HG02852 (cell line): Measurements from ENCODE around the gene PNLDC1.

Source experiments
- ATAC-seq: cut with Tn5 transposase; IDR thresholded peaks from one replicate; pipeline ENCODE4 v1.9.1; 2021; ENCODE audit warnings: mild to moderate bottlenecking, moderate library complexity; ENCODE audit not compliant: unreplicated experiment

PNLDC1 gene

DNA sequence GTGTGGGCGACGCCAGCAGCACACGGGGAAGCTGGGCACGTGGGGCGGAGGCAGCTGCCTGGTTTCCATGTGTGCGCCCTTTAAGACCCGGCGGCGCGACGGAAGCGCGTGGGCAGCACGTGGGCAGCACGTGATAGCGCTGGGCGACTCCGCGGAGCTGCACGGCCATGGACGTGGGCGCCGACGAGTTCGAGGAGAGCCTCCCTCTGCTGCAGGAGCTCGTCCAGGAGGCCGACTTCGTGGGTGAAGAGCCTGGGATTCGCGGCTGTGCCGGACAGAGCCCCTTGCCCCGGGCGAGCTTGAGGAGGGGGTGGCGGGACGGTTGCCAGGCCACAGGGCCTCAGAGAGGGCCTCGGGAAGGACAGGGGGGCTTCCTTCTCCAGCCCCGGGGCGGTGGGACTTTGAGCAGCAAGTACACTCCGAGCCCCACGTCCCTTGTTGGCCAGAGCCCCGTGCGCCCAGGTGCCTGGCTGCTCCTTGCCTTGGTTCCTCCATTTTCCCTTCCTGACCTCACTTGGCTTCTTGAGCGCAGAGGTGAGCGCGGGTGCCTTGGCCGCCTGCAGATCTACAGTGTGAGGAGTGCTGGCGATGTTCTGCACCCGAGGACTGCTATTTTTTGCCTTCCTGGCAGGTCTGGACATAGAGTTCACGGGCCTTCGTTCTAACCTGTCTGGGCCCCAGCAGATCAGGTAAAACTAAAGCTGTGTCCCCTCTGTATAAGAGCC is at the start of gene PNLDC1:
TSS of gene PNLDC1 (plus strand) at position 136 of the 725 bp plus-strand sequence. CDS start at position 168, 32 bp downstream.
- no peak for ATAC-seq

DNA sequence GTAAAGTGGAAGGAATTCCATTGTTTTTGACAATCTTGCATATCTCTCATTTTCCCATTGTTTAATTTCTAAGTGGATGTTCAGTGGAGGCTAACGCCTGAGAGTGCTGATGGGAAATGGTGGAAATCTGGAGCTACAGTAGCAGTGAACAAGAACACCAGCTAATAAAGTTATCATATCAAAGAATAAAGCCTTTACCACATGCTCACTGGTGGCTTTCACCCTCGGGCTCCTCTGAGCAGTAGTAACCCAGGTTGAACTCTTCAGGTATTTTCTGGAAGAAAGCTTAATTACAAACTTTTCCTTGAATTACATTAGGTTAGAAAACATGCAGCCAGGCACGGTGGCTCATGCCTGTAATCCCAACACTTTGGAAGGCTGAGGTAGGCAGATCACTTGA is 48.6 kb upstream of the PNLDC1 start:
- ATAC-seq = no peak

- no peak for ATAC-seq
Measured at GRCh38 chr6:159753081-159753872, 46.8 kb upstream of the PNLDC1 start.

DNA sequence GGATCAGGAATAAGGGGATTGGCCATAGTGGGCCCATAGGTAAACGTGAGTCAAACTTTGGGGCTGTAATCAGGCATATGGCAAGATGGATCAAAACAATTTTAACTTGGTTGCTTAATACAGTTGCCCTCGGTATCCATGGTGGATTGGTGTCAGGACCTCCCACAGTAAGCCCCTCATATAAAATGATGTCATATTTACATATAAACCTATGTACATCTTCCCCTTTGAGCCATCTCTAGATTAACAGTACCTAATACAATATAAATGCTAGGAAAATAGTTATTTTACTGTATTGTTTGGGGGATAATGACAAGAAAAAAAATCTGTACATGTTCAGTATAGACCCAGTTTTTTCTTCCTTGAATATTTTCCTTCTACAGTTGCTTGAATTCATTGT is 45.7 kb upstream of the PNLDC1 start:
- ATAC-seq = no peak

- no peak for ATAC-seq
Measured at GRCh38 chr6:159754959-159755914, 44.8 kb upstream of the PNLDC1 start.

DNA sequence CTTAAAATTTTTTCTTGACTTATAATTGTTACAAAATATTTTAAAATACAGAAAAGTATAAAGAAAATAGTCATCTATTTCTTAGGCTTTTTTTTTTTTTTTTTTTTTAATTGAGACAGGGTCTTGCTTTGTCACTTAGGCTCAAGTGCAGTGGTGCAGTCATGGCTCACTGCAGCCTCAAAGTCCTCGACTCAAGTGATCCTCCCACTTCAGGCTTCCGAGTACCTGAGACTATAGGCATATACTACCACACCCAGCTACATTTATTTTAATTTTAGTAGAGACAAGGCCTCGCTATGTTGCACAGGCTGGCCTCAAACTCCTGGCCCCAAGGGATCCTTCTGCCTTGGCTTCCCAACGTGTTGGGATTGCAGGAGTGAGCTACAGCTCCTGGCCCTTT is 43.6 kb upstream of the PNLDC1 start:
- no peak for ATAC-seq

DNA sequence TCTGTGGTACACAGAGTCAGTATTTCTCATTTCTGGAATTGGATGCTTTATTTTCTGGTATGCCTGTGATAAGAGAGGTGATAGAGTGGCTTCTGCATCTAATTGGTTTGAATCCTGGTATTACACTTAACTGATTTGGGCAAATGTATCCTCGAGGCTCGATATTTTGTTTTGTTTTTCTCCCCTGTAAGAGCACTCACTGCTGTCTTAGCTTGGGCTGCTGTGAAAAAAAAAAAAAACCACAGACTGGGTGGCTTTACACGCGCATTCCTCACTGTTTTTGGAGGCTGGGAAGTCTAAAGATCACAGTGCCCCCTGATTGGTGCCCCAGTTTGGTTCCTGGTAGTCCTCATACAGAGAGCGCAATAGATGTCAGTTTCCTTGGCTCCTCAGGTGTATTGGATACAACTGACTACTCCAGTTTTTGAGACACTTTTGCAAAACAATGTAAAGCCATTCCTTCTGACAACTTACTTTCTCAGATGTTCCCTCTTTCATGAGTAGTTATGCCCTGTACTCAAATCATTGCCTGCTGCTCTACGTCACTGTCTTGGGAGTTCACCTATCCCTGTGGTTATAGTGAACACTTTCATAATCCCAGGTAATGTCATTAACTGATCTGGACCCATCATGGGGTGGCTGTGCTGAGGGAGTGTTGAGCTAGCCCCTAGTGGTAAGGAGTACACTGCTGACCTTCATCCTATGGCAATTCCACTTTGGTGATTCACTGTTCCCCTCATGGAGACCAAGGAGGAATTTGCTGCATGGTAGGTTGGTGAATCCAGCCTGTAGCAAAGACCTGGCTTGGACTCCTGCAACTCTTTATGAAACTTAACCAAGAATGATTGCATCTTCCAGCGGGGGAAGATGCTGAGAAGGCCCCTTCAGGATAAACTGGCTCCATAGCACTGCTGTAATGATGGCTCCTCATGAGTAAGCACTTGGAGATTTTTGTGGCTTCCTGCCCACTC is 41.8 kb upstream of the PNLDC1 start:
- ATAC-seq = no peak

DNA sequence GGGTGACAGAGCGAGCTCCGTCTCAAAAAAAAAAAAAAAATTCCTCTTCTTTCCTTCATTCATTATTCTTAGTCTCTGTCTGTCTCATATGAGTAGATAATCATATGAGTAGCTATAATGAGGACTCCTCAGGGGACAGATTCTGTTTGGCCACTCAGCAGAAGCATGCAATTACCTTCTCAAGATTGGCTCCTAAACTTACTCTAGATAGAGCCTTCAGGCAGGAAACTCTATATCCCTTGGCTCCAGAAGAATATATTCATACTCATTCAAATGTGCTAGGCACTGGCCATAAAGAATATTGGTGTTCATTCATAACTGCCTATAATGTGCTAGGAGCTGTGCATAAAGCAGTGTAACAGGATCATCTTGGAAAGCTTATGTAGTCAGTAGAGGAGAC is 40.4 kb upstream of the PNLDC1 start:
- ATAC-seq = no peak

DNA sequence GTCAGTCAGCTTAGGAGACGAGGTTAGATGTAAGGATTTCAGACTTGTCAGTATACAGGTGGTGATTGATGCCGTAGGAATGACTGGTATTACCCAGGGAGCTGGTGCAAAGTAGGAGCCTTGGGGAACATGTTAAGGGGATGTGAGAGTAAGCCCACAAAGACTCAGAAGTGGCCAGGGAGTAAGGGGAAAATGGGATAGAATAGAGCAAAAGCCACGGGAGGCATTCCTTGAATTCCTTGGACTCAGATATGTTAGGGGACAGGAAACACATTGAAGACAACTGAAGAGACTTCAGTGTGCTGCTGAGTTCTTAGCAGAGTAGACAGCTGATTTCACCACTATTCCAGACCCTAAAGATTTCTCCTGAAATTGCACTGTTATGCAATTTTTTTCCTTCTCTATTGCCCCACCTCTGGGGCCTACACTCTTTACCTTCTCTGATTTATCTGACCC is 39.4 kb upstream of the PNLDC1 start:
- no peak for ATAC-seq

DNA sequence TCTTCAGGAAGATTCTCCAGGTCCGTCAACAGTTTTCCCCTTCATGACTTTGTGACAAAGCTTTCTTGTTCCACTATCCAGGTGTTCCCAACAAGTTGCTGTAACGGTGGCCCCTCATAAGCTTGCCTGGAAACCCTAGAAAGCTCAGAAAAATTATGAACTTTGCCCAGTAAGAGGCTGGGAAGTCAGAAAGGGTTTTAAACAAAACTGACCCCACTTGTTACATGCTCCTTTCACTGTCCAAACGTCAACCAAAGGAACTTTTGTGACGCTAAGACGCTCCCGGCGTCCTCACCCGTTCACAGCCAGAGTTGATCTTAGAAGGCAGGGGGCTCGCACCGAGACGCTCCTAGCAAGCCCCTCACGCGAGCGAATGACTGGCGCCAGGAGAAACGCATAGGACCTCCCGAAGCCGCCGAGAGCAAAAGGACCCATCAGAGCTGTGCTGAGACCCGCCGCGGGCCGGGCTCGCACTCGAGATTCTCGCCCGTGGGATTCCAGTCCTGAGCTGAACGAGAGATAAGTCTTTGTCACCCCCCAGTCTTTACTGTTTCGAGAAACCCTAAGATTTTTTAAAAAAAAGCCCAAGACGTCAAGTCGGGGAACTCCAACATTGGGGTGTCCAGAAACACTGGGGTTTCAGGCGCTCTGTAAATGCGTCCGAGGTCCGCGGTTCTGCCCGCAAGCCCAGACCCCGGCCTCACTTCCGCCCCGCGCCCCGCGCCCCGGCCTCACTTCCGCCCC is 38.8 kb upstream of the PNLDC1 start:
- ATAC-seq = peak; percentile 1

DNA sequence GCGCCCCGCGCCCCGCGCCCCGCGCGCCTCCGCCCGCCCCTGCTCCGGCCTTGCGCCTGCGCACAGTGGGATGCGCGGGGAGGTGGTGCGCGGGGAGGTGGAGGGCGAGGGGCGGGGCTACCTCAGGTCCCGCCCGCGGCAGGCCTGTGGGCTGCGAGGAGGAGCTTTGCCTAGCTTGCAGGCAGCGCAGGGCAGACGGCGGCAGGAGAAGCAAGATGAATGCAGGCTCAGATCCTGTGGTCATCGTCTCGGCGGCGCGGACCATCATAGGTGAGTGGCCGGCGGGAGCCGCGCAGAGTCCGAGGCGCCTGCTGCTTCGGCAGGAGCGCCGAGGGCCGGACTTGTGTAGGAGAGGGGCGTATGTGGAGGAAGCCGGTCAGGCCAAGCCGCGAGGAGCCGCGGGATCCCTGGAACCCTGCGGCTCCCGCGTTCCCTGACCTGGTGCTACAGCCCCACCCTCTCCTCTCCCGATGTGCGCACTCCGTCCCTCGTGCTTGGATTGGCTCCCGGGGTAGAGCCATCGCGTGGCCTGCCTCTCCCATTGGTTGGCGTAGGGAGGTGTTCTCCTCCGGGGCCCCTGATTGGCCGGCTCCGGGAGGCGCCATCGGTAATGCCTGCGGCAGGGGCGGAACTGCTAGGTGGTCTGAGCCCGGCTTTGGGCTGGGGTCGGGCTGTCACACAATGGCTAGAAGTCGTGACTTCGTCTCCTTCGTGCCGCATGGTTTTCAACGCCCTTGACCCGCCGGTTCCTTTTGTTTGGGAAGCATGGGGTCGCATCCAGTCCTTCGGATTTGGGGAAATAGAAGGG is 38.0 kb upstream of the PNLDC1 start, which contains the start of gene ACAT2:
TSS of gene ACAT2 (plus strand) at position 173 of the 808 bp plus-strand sequence. CDS start at position 216, 43 bp downstream.
- peak; percentile 98 for ATAC-seq

GRCh38 chr6:159762681-159763293 is 37.3 kb upstream of the PNLDC1 start:
- peak; percentile 4 for ATAC-seq

- no peak for ATAC-seq
Measured at GRCh38 chr6:159766906-159767305, 33.2 kb upstream of the PNLDC1 start.

DNA sequence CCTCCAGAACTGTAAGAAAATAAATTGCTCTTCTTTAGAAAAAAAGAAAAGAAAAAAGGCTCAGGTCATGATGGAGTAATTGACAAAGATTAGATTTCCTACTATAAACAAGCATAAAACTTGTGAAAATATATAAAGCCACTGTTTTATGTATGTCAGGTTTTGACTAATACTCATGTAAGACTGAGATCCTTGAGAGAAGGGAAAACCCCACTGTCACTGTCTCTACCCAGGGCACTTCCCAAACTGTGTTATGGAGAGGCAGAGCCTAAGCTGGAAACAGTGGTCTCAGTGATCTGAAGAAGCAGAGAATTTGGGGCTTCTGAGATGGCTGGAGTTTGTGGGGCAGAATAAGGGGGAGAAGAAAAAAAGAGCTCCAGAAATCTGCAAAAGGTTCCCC is 30.6 kb upstream of the PNLDC1 start:
- ATAC-seq = no peak

DNA sequence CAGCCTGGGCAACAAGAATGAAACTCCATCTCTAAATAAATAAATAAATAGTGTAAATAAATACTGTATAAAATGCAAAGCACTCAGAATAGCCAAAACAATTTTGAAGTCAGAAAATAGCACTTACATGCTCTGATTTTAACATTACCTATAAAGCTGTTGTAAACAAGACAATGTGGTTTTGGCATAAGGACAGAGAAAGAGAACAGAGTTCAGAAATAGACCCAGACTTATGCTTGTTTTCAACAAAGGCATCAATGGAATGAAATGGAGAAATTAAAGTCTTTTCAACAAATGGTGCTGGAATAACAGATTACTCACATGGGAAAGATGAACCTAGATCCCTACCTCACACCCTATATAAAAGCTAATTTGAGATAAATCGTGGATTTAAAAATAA is 27.9 kb upstream of the PNLDC1 start:
- no peak for ATAC-seq

GRCh38 chr6:159777240-159777904 is 22.7 kb upstream of the PNLDC1 start:
- ATAC-seq = no peak

DNA sequence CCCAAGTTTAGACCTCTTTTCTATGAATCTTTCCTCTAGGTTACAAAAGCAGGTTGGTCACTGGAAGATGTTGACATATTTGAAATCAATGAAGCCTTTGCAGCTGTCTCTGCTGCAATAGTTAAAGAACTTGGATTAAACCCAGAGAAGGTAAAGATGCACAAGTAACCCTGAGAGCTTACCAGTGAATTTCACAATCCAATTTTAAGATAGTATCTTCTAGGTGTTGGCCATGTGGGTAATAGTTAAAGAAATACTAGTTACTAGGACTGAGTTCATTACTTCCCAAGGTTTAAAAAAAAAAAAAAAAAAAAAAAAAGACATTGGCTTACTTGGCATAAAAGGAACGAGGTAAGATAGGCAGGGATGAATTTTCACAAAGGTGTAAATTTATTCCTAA is 21.9 kb upstream of the PNLDC1 start:
- no peak for ATAC-seq
